HG03039 (cell line): Measurements from ENCODE around the gene CNPY3.
"Not testable (repeated sequence)": the region's sequence is repeated elsewhere in the genome, so short reads cannot be mapped to it uniquely, and the experiment has no call there.

Experiments
- ATAC-seq: cut with Tn5 transposase; IDR thresholded peaks from one replicate; pipeline ENCODE4 v1.9.1; 2021; ENCODE audit warnings: mild to moderate bottlenecking, moderate library complexity; ENCODE audit not compliant: unreplicated experiment

The CNPY3 gene

GRCh38 chr6:42914546-42914945 is 14.7 kb upstream of the CNPY3 start:
- ATAC-seq = no peak

- ATAC-seq = no peak
Observed at GRCh38 chr6:42915732-42916131, 13.5 kb upstream of the CNPY3 start, which contains the start of gene PTCRA. Gene PTCRA, plus strand, starts transcription at chr6:42916053. Its CDS starts 17 bp downstream, at chr6:42916070.

GRCh38 chr6:42916288-42916687 is 13.0 kb upstream of the CNPY3 start:
- ATAC-seq = no peak

- ATAC-seq = no peak
Observed at GRCh38 chr6:42921801-42922200, 7.5 kb upstream of the CNPY3 start.

- no peak for ATAC-seq
Observed at GRCh38 chr6:42923666-42924065, 5.6 kb upstream of the CNPY3 start.

GRCh38 chr6:42925248-42925857 is 3.9 kb upstream of the CNPY3 start:
- ATAC-seq = no peak

- ATAC-seq = peak; percentile 51
Observed at GRCh38 chr6:42929821-42930360, 611 bp downstream of the CNPY3 start.

GRCh38 chr6:42932412-42932811 is 3.1 kb downstream of the CNPY3 start:
- ATAC-seq = no peak

GRCh38 chr6:42933205-42933604 is 3.9 kb downstream of the CNPY3 start:
- ATAC-seq = no peak

- no peak for ATAC-seq
Observed at GRCh38 chr6:42935322-42935721, 6.0 kb downstream of the CNPY3 start.

GRCh38 chr6:42936398-42936797 is 7.1 kb downstream of the CNPY3 start:
- ATAC-seq = no peak

- no peak for ATAC-seq
Observed at GRCh38 chr6:42937548-42938427, 8.5 kb downstream of the CNPY3 start.

- ATAC-seq = no peak
Observed at GRCh38 chr6:42938428-42938796, 9.1 kb downstream of the CNPY3 start.

- ATAC-seq = no peak
Observed at GRCh38 chr6:42938987-42939809, 9.9 kb downstream of the CNPY3 start.

GRCh38 chr6:42939810-42940167 is 10.5 kb downstream of the CNPY3 start:
- ATAC-seq = no peak

GRCh38 chr6:42940493-42941045 is 11.3 kb downstream of the CNPY3 start:
- ATAC-seq = no peak

GRCh38 chr6:42941356-42941755 is 12.1 kb downstream of the CNPY3 start:
- not testable (repeated sequence) for ATAC-seq

GRCh38 chr6:42942444-42942843 is 13.2 kb downstream of the CNPY3 start:
- ATAC-seq = no peak

GRCh38 chr6:42947950-42948349 is 18.7 kb downstream of the CNPY3 start:
- ATAC-seq = no peak

GRCh38 chr6:42952389-42952788 is 23.1 kb downstream of the CNPY3 start:
- no peak for ATAC-seq

GRCh38 chr6:42954405-42954804 is 25.1 kb downstream of the CNPY3 start:
- ATAC-seq = not testable (repeated sequence)
